H7 (cell line): Measurements from ENCODE around the gene ABCC10. TPM values are rescaled to one million over a fixed set of nuclear protein-coding genes. Genes with fewer than 3 reads are reported as not detected.
"Not testable (repeated sequence)": the region's sequence is repeated elsewhere in the genome, so short reads cannot be mapped to it uniquely, and the experiment has no call there.

Experiments
- DNase-seq: peaks from one replicate; pipeline ENCODE4 v3.0.0; 2012
- H3K27me3 ChIP-seq: 2 replicates; pipeline ENCODE4 v1.6.0; 2011; ENCODE audit warnings: mild to moderate bottlenecking, low read length; ENCODE audit not compliant: control insufficient read depth, insufficient read depth
- H3K36me3 ChIP-seq: replicated peaks from 2 replicates; pipeline ENCODE4 v1.5.1; 2011; ENCODE audit warnings: low read length; ENCODE audit not compliant: control insufficient read depth, insufficient read depth
- H3K4me3 ChIP-seq: 2 replicates; pipeline ENCODE4 v1.5.1; 2011; ENCODE audit warnings: low read depth, mild to moderate bottlenecking, control low read depth, low read length, moderate library complexity; ENCODE audit not compliant: insufficient read depth
- total RNA-seq: library from RNA; depleted of rRNA; stranded (reverse); fragments of >200 nt; shearing (Covaris generic); gene quantifications from 2 replicates; pipeline ENCODE4 v1.2.3, GENCODE V29; 2014

Gene ABCC10
- total RNA-seq, 1 experiment from 2014 or later, result 18.4 TPM

- no peaks in the 10 kb centered on the region for H3K36me3 ChIP-seq
- H3K27me3 ChIP-seq, result peaks cover under 1% of the 10 kb centered on the region
- no peak overlapping the region for H3K4me3 ChIP-seq
- DNase-seq, result no peak
Observed at GRCh38 chr6:43461936-43462335, 34.6 kb downstream of the ABCC10 start.

GRCh38 chr6:43464337-43464736, 37.0 kb downstream of the ABCC10 start:
- Histone ChIP-seq H3K27me3 (no peaks in the 10 kb centered on the region), H3K36me3 (no peaks in the 10 kb centered on the region), H3K4me3 (no peak overlapping the region)
- no peak for DNase-seq

- no peak for DNase-seq
- Histone ChIP-seq H3K27me3 (no peaks in the 10 kb centered on the region), H3K4me3 (no peak overlapping the region), H3K36me3 (no peaks in the 10 kb centered on the region)
Observed at GRCh38 chr6:43465948-43466347, 38.6 kb downstream of the ABCC10 start.

GRCh38 chr6:43467265-43467664, 39.9 kb downstream of the ABCC10 start:
- not testable (repeated sequence) for H3K27me3 ChIP-seq, DNase-seq, H3K36me3 ChIP-seq, H3K4me3 ChIP-seq

- no peak for DNase-seq
- H3K27me3 ChIP-seq, result no peaks in the 10 kb centered on the region
- H3K4me3 ChIP-seq, result no peak overlapping the region
- H3K36me3 ChIP-seq, result no peaks in the 10 kb centered on the region
Observed at GRCh38 chr6:43467752-43468151, 40.4 kb downstream of the ABCC10 start.

GRCh38 chr6:43468240-43468639, 40.9 kb downstream of the ABCC10 start:
- DNase-seq, result no peak
- no peaks in the 10 kb centered on the region for H3K27me3 ChIP-seq
- H3K4me3 ChIP-seq, result no peak overlapping the region
- H3K36me3 ChIP-seq, result no peaks in the 10 kb centered on the region

- H3K4me3 ChIP-seq, result no peak overlapping the region
Observed at GRCh38 chr6:43468748-43469681, 41.7 kb downstream of the ABCC10 start.

GRCh38 chr6:43469947-43470346, 42.6 kb downstream of the ABCC10 start:
- Histone ChIP-seq H3K4me3 (no peak overlapping the region), H3K27me3 (no peaks in the 10 kb centered on the region), H3K36me3 (no peaks in the 10 kb centered on the region)
- DNase-seq, result no peak

More at GRCh38 chr6:43468748-43469681, 41.7 kb downstream of the ABCC10 start:
- no peak for DNase-seq
- Histone ChIP-seq H3K27me3 (no peaks in the 10 kb centered on the region), H3K36me3 (no peaks in the 10 kb centered on the region)

GRCh38 chr6:43471399-43471798, 44.1 kb downstream of the ABCC10 start:
- H3K27me3 ChIP-seq, result no peaks in the 10 kb centered on the region
- DNase-seq, result no peak
- H3K4me3 ChIP-seq, result no peak overlapping the region
- no peaks in the 10 kb centered on the region for H3K36me3 ChIP-seq

- H3K27me3 ChIP-seq, result no peaks in the 10 kb centered on the region
- no peak overlapping the region for H3K4me3 ChIP-seq
- no peak for DNase-seq
- H3K36me3 ChIP-seq, result no peaks in the 10 kb centered on the region
Observed at GRCh38 chr6:43472515-43472914, 45.2 kb downstream of the ABCC10 start.

GRCh38 chr6:43475516-43475915, 48.2 kb downstream of the ABCC10 start:
- Histone ChIP-seq H3K36me3 (0 out of 2 replicates have a peak, but pooled peaks cover 1% of the 10 kb centered on the region), H3K27me3 (no peaks in the 10 kb centered on the region), H3K4me3 (no peak overlapping the region)
- DNase-seq, result no peak

- no peaks in the 10 kb centered on the region for H3K27me3 ChIP-seq
- H3K4me3 ChIP-seq, result peak overlapping the region; percentile 36
- no peak for DNase-seq
- 0 out of 2 replicates have a peak, but pooled peaks cover 1% of the 10 kb centered on the region for H3K36me3 ChIP-seq
Observed at GRCh38 chr6:43476746-43477145, 49.4 kb downstream of the ABCC10 start.

GRCh38 chr6:43477235-43478007, 50.1 kb downstream of the ABCC10 start, which contains the start of gene TJAP1:
TSS of gene TJAP1 (plus strand) at chr6:43477570. CDS start at chr6:43499002, 21,432 bp downstream.
- no peaks in the 10 kb centered on the region for H3K27me3 ChIP-seq
- peak within 1 kb of the TSS; percentile 49 for H3K4me3 ChIP-seq

GRCh38 chr6:43478008-43478372, 50.6 kb downstream of the ABCC10 start:
- no peaks in the 10 kb centered on the region for H3K27me3 ChIP-seq
- DNase-seq, result no peak
- H3K36me3 ChIP-seq, result 0 out of 2 replicates have a peak, but pooled peaks cover 1% of the 10 kb centered on the region
- peak overlapping the region; percentile 49 for H3K4me3 ChIP-seq

More at GRCh38 chr6:43477235-43478007, 50.1 kb downstream of the ABCC10 start, which contains the start of gene TJAP1:
- H3K36me3 ChIP-seq, result 0 out of 2 replicates have a peak, but pooled peaks cover 1% of the 10 kb centered on the region
- peak; percentile 97 for DNase-seq
